ENCODE measurements around the gene GRAMD2B.
A peak's percentile ranks its signal among the peaks of the same experiment; 100 is the strongest.
"Not testable (repeated sequence)": the region's sequence is repeated elsewhere in the genome, so short reads cannot be mapped to it uniquely, and the experiment has no call there.

Gene GRAMD2B

DNA sequence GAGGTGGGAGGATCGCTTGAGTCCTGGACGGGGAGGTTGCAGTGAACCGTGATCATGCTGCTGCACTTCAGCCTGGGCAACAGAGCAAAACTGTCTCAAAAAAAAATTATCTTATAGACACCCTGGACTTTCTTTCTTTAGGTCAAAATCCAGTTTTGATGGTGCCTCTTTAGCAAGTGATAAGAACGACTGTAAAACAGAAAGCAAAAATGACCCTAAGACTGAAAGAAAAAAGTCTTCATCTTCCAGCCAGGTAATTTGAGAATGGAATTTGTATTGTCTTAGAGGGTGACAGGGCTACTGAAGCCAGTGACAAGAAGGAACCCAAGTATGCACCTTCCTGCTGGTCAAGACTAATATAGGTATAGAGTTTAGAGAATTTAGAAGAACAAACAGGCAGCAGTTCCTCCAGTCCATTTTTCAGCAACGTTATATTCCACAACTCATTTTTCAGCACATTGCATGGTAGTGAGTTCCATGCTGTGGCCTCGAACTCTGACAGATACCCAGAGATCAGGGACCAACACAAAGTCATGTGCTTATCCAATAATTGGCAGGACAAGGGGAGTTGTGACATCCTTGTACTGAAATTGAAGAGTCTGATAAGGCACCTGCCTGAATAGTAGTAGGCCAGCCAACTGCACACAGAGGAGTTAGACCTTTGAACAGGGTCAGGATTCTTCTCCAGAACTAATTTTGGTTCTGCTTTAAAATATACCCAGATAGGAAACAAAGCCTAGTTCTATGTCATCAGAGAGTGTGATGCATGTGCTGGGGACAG lies 46.5 kb downstream of the GRAMD2B start:
- DNase-seq, result no peak

DNA sequence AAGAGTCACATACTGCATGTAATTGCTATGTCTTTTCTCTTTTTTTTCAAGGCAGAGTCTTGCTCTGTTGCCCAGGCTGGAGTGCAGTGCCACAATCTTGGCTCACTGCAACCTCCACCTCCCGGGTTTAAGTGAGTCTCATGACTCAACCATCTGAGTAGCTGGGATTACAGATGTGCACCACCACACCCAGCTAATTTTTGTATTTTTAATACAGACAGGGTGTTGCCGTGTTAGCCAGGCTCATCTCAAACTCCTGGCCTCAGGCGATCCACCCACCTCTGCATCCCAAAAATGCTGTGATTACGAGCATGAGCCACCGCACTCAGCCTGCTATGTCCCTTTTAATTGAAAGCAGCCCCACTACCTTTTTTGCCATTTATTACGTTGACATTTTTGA lies 47.3 kb downstream of the GRAMD2B start:
- DNase-seq; in situ Hi-C loops (cut with MboI; ENCODE audit: low pct_unique_long_range_greater_than_20kb, low sequenced_read_pairs): not testable (repeated sequence)

More for the DNA sequence above, 46.5 kb downstream of the GRAMD2B start:
- in situ Hi-C loops (cut with MboI; ENCODE audit: low pct_unique_long_range_greater_than_20kb, low sequenced_read_pairs), result no loop called here

DNA sequence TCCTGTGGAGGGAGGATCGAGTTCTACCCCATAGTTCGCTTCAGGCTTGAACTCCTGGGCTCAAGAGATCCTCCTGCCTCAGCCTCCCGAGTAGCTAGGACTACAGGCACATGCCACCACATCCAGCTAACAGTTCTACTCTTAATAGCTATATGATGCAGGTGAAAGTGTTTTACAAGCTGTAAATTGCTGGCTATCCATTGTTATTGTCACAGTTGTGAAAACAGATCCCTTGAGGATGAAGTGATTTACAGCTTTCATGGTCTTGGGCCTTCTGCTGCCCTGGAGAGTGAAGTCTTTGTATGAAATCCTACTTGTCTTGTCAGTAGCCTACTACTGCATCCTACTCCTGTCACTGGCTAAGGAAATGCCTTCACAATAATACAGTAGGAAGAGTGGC lies 48.0 kb downstream of the GRAMD2B start:
- DNase-seq, result no peak
- in situ Hi-C loops (cut with MboI; ENCODE audit: low pct_unique_long_range_greater_than_20kb, low sequenced_read_pairs), result no loop called here

DNA sequence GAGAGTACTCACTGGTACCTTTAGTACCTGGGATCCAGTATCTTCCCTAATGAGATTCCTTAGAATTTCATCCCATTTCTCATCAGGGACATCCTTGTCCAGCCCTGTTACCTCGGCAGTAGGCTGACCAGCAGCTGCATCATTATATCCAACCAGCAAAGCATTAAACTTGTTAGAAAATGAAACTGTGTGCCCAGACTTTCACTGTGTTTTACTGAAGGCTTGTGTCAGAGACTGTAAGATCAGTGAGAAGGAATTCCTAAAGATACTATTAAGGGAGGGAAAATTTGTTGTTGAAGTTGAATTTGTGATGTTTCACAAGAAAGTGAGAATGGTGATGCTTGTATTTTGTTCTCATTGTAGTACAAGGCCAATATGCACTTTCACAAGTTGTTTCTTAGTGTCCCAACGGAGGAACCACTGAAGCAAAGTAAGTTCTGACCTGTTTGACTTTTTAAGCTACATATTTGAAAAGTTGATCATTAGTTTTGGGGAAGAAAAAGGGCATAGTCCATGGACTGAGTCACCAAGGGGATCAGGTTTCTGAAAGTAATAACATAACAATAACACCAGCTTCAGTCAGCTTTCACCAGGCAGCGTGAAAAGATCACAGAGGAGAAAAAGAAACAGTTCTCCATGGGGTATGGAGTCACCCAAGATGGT lies 48.8 kb downstream of the GRAMD2B start:
- no peak for DNase-seq
- in situ Hi-C loops (cut with MboI; ENCODE audit: low pct_unique_long_range_greater_than_20kb, low sequenced_read_pairs), result no loop called here

DNA sequence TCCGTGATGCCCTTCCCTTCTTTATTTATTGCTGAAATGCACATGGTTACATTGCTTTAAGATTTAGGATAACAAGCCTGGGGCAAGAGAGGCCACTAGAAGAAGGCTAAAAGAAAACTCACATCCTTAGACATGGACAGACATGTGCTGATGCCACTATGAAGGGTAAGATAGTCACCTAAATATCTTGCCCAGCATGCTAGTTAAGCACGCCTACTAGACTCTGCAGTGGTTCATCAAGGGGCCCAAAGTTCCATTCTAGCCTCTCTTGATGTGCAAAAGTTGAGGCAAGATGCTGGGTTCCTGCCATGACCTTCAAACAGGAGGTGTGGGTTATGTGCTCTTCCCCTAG lies 49.3 kb downstream of the GRAMD2B start:
- in situ Hi-C loops (cut with MboI; ENCODE audit: low pct_unique_long_range_greater_than_20kb, low sequenced_read_pairs), result no loop called here
- no peak for DNase-seq

DNA sequence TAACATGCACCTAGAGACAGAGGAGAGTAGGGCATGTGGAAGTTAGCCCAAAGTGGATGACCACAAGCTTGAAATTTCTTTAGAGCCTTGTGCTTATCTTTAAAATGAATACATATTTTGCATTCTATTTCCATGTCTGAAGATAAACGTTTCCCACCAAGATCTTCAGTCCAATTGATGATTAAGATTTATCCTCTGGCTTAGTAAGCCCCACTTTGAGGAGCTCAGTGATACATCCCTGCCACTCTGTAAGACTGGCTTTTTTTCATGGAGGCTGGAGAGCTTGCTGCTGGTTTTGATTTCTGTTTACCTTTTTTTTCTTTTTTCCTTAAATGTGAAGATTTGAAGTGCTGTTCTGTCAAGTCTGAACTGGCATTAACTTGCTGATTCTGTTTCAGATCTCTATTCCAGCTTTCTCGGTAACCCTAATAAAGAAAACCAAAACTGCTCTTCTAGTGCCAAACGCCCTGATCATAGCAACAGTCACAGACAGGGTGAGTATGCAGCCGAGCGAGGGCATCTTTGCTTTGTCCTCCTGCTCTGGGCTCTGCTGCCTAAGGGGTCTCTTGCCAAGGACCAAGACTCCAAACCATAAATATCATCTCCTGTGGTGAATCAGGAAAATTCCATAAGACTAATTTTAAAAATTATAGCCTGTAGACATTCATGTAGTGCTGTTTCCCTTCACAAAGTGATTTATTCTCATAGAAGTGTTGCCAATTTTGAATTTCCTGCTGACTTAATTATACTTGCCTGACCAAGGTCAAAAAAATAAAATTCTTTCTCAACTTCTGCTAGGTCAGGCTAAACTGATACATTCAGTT lies 54.3 kb downstream of the GRAMD2B start:
- DNase-seq, result no peak
- in situ Hi-C loops (cut with MboI; ENCODE audit: low pct_unique_long_range_greater_than_20kb, low sequenced_read_pairs), result no loop called here

DNA sequence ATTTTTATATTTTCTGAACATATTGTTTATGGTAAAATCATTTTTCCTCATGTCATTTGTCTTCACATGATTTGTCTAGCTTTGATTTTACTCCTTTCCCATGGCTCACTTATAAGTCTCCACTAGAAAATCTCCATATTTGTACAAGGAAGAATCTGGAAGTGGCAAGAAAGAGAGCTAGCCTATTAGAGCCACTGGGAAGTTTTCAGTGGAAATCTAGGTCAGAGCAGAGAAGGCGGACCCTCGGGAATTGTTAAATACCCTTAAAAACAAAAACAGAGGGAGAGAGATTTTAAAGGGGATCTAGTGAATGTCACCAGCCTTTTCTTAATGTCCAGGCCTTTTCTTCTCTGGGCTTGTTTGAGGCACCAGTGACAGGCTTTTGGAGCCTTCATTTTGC lies 56.6 kb downstream of the GRAMD2B start:
- DNase-seq, result no peak
- in situ Hi-C loops (cut with MboI; ENCODE audit: low pct_unique_long_range_greater_than_20kb, low sequenced_read_pairs), result no loop called here

DNA sequence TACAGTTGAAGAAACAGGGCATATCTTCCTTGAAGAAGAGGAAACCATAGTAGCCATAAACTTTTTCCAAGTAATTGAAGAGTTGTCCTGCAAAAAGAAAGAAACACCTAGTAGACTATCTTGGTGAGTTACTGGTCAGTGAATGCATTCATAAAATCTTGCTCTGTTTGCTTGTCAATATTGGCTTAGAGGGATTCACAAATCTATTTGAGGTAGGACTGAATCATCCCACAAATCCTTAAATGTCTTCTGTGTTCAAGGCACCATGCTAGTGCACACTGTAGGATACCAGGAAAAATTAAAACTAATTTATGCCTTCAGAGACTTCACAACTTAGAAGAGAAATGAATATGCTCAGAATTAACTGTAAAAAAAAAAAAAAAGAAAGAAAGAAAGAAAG lies 57.6 kb downstream of the GRAMD2B start:
- DNase-seq, result no peak
- in situ Hi-C loops (cut with MboI; ENCODE audit: low pct_unique_long_range_greater_than_20kb, low sequenced_read_pairs), result no loop called here

DNA sequence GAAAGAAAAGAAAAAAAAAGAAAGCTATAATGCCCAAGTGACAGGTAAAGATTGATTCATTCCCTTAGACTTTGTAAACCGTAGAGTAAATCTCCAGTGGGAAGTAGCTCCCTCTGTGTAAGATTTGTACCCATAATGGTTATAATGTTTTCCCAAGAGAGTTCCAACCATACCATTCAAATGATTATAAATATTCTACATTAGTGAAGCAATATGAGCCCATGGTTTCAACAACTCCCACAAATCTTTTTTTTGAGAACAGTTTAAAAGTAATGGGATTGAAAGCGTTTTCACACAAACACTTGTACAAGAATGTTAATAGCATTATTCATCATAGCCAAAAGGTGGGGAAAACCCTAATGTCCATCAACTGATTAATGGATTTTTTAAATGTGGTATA lies 58.0 kb downstream of the GRAMD2B start:
- in situ Hi-C loops (cut with MboI; ENCODE audit: low pct_unique_long_range_greater_than_20kb, low sequenced_read_pairs), result no loop called here

DNA sequence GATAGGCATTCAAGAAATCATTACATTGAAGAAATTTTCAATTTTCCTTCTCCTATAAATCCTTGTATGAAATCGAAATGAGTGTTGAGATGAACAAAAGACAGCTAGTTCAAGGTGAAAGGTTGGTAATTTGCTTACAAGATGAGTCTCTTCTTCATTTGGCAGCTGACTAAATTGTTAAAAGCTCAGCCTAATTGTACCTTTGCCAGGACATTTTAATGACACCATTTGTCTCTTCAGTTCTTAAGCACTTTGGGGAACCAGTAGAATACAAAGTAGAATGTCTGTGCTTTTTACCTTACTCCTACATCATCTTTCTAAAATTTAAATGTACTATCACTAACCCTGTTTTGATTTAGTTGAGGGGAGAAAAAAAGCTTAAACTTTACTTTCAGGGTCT lies 59.4 kb downstream of the GRAMD2B start:
- no peak for DNase-seq
- in situ Hi-C loops (cut with MboI; ENCODE audit: low pct_unique_long_range_greater_than_20kb, low sequenced_read_pairs), result no loop called here

More for the DNA sequence above, 58.0 kb downstream of the GRAMD2B start:
- no peak for DNase-seq

DNA sequence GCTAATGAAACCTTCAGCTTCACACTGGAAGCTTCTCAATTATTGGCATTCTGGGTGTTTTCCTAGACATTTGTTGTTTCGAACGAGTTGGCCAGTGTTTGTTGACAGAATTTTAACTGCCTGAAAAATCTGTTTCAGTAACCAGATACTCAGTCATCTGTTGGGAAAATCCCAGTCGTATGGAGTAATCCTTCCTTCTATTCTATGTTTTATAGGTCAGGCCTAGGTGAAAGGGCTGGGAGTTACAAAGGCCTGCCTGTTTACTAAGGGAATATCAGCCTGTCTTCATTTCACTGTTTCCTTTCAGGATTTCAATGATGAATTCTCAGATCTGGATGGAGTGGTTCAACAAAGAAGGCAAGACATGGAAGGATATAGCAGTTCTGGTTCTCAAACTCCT lies 59.9 kb downstream of the GRAMD2B start:
- no peak for DNase-seq
- in situ Hi-C loops (cut with MboI; ENCODE audit: low pct_unique_long_range_greater_than_20kb, low sequenced_read_pairs), result no loop called here

DNA sequence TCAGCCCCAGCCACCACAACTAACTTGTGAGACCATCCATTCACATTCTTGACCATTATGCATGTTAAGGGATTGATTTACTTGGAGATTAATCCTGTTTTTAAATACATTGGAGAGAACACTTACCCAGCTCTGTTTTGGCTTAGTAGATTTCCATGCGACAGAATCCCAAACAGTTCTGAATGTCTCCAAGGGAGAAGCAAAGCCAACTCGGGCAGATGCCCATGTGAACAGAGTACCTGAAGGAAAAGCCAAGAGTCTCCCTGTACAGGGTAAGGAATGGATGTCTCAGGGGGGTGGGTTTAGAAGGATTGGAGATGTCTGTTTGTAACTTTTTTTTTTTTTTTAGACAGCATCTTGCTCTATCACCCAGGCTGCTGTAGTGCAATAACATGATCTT lies 61.0 kb downstream of the GRAMD2B start:
- DNase-seq, result no peak
- in situ Hi-C loops (cut with MboI; ENCODE audit: low pct_unique_long_range_greater_than_20kb, low sequenced_read_pairs), result no loop called here

DNA sequence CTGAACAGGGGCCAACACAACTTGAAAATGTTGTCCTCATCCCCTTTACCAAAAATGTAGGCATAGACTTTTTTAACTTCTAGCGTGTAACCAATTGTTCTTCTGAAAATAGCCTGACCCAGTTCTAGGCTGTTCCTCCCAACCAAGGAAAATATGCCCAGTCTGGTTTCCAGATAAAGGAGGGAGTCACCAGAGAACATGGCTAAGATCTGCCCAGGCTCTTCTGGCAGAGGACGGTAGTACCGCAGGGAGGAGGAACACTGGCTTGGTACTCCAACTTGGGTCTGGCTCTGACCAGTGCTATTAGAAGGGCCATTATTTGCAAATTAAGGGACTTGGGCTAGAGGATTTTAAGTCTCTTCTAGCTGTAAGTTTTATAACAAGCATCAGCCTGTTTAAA lies 63.1 kb downstream of the GRAMD2B start:
- no peak for DNase-seq
- in situ Hi-C loops (cut with MboI; ENCODE audit: low pct_unique_long_range_greater_than_20kb, low sequenced_read_pairs), result no loop called here

DNA sequence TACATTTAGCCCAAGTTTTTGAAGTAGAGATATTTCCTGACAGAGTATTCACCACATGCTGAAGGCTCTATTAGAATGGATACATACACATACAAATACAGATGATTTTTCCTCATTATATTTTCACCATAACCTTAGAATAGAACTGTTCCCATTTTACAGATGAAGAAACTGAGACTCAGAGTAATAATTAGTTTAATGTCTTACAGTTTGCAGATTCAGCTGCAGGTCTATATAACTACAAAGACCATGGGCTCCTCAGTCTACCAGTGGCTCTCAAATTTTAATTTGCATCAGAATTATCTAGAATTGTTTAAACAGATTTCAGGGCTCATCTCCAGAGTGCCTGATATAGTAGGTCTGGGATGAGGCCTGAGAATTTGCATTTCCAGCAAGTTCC lies 64.4 kb downstream of the GRAMD2B start:
- no peak for DNase-seq
- in situ Hi-C loops (cut with MboI; ENCODE audit: low pct_unique_long_range_greater_than_20kb, low sequenced_read_pairs), result no loop called here

DNA sequence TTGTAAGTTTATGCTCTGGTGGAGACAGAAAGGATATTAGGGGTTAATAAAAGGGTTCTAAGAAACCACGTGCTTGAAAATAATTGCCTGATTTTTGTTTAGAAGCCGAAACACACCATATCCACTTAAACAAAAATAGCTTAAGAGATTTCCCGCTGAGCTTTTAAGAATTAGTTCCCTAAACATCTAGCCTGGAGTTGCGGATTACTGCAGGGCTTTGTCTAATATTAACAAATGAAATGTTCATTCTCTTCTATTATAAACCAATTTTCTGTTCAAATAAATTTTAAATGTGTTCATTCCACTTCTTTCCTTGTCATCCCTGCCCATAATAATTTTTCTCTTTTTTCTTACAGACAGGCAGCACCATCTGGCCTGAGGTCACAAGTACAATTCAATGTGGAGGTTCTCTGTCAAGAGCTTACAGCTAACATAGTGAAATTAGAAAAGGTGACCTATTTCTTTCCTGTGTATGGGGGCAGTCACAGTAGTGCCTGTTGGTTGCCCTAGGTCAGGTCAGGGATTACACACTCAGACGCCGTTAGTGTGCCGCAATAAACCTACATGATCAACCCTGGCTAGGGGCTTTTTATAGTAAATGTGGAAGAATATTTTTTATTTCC lies 65.3 kb downstream of the GRAMD2B start:
- no peak for DNase-seq
- in situ Hi-C loops (cut with MboI; ENCODE audit: low pct_unique_long_range_greater_than_20kb, low sequenced_read_pairs), result no loop called here

DNA sequence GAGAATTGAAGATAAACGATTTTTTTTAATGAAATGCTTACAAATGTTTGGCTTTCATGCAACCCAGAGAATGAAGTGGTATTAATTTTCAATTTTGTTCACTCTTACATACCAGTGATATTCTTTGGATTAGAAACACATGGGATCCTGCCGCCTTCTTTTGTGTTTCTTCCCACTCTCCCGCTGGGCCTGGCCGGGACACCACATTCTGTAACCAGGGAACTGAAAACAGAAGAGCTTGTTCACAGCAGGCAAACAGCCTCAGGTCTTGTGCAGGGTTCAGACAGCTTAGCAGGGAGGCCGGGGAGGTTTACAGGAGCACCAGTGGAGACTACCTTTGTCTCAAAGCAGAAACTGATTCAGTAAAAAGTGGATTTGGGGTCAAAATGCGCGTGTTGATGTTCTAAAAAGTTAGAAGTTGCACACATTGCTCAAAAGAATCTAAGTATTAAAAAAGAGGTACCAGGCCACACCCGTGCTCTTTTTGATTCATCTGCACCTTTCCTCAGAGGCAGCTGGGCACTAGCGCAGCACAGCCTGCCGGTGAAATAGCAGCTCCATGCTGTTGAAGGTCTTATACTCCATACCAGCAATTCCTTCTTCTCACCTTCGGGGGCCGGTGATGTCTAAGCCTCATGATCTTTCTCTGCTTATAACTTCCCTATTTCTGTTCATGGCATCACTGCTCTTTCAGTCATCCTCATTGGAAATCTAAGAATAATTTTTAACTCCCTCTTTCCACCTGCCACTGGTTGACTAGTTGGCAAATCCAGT lies 67.1 kb downstream of the GRAMD2B start:
- in situ Hi-C loops (cut with MboI; ENCODE audit: low pct_unique_long_range_greater_than_20kb, low sequenced_read_pairs), result no loop called here
- peak; percentile 21 for DNase-seq

DNA sequence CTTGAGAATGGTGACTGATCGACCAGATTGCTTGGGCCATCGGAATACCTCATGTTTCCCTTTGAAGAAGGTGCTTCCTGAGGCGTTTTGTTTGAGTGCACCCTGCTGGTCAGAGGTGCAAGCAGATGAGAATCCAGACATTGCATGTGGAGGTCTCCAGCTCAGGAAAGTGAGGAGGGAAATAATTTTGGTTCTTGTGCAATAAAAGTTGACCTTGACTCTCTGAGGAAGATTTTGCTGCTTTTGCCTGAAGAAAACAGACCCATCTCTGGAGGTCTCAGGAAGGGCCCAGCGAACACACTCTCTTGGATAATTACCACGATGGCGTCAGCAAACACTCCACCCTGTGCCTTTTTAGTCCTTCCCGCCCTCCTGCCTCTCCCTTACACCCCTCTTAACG lies 69.7 kb downstream of the GRAMD2B start:
- in situ Hi-C loops (cut with MboI; ENCODE audit: low pct_unique_long_range_greater_than_20kb, low sequenced_read_pairs), result no loop called here
- DNase-seq, result no peak

DNA sequence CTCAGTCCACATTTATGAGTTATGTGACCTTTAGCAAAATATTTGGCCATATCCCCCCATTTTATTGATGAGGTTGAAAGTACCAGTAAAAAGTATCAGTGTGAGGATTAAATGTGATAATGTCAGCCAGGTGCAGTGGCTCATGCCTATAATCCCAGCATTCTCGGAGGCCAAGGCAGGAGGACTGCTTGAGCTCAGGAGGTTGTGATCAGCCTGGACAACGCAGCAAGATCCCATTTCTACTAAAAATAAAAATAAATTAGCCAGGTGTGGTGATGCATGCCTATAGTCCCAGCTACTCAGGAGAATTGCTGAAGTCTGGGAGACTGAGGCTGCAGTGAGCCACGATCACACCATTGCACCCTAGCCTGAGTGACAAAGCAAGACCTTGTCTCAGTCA lies 71.2 kb downstream of the GRAMD2B start:
- in situ Hi-C loops (cut with MboI; ENCODE audit: low pct_unique_long_range_greater_than_20kb, low sequenced_read_pairs), result no loop called here
- DNase-seq, result no peak

DNA sequence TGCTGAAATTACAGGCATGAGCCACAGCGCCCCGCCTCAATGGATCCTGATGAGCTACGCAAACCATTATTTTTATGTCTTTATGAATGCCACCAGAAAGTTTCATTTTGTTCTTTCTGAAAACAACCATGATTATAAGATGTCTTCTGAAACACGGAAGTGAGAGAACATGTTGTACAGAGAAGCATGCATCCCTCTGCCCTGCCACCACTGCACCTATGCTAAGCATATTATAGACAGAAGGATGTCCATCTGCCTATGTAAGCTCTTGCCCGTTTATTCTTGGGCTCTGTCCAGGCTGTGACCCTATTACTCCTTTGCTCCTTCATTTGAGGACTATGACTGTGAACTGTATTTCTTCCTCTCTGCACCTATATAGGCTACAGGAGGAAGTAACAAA lies 74.3 kb downstream of the GRAMD2B start:
- DNase-seq, result no peak
- in situ Hi-C loops (cut with MboI; ENCODE audit: low pct_unique_long_range_greater_than_20kb, low sequenced_read_pairs), result no loop called here
